Keratinocyte (primary cell): Measurements from ENCODE around the gene SCO1.

Experiments used
- EZH2 ChIP-seq: IDR thresholded peaks from one replicate; pipeline ENCODE4 v1.6.1; 2012; ENCODE audit warnings: inconsistent platforms, mild to moderate bottlenecking, low read length, moderate library complexity
- TF ChIP-seq, protein P1 (sequence below), 3 experiments: IDR thresholded peaks in 1 of 3; conservative IDR thresholded peaks in 1 of 3; optimal IDR thresholded peaks in 1 of 3; 2 replicates in 2 of 3; 3 replicates in 1 of 3; pipeline versions ENCODE3 to v1.5.1; 2011; ENCODE audit warnings: low read length in 3 of 3, mild to moderate bottlenecking in 3 of 3, moderate library complexity in 2 of 3, control low read depth in 1 of 3, inconsistent platforms in 1 of 3; ENCODE audit not compliant: insufficient read depth in 2 of 3; ENCODE audit errors: extremely low read depth in 1 of 3

DNA sequence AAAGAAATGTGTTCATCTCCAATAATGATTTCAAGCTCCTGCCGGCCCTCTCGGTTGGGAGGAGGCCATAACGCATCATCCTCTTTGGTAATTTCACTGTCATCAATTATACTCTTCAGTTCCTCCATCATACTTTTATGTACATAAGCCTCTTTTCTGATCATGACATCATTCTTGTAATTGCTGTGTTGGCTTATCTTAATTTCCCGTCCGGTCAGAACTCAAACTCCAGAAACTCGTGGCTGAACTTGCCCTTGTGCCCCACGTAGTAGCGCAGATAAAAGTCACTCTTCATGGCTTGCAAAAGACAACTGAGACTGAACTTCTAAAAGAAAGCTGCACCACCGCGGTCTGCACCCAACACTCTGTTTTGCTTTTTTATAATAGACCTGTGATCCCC lies 18.9 kb upstream of the SCO1 start:
- no peak for TF ChIP-seq EZH2
- TF ChIP-seq, protein P1, sequence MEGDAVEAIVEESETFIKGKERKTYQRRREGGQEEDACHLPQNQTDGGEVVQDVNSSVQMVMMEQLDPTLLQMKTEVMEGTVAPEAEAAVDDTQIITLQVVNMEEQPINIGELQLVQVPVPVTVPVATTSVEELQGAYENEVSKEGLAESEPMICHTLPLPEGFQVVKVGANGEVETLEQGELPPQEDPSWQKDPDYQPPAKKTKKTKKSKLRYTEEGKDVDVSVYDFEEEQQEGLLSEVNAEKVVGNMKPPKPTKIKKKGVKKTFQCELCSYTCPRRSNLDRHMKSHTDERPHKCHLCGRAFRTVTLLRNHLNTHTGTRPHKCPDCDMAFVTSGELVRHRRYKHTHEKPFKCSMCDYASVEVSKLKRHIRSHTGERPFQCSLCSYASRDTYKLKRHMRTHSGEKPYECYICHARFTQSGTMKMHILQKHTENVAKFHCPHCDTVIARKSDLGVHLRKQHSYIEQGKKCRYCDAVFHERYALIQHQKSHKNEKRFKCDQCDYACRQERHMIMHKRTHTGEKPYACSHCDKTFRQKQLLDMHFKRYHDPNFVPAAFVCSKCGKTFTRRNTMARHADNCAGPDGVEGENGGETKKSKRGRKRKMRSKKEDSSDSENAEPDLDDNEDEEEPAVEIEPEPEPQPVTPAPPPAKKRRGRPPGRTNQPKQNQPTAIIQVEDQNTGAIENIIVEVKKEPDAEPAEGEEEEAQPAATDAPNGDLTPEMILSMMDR (optimal IDR thresholded peaks at IDR 0.05 in 1 of 3, IDR thresholded peaks at IDR 0.05 in 1 of 3, conservative IDR thresholded peaks at IDR 0.05 in 1 of 3; ENCODE audit: extremely low read depth in 1 of 3, insufficient read depth in 2 of 3, low read length in 3 of 3) = no peak
